SK-N-MC (cell line): ENCODE results near the gene CEBPZ.
A peak's percentile ranks its signal among the peaks of the same experiment; 100 is the strongest.
"Not testable (repeated sequence)": the region's sequence is repeated elsewhere in the genome, so short reads cannot be mapped to it uniquely, and the experiment has no call there.

ENCODE experiments used
- DNase-seq: peaks from one replicate; pipeline ENCODE4 v3.0.0-alpha.2; 2011; ENCODE audit warnings: low read depth, low spot score
- H3K27ac ChIP-seq: fragments of 200-600 bp; sonication (generic); 2 replicates; pipeline ENCODE4 v1.5.1; 2016; ENCODE audit warnings: mixed run types
- H3K36me3 ChIP-seq: fragments of 200-600 bp; sonication (generic); 2 replicates; pipeline ENCODE4 v1.6.1; 2017; ENCODE audit warnings: antibody characterized with exemption, low read length, mixed read lengths; ENCODE audit not compliant: insufficient read depth
- H3K4me3 ChIP-seq: fragments of 200-600 bp; sonication (generic); 2 replicates; pipeline ENCODE4 v1.5.1; 2016
- H3K9ac ChIP-seq: fragments of 200-600 bp; sonication (generic); 2 replicates; pipeline ENCODE4 v1.8.0; 2017; ENCODE audit warnings: mixed run types, mixed read lengths; ENCODE audit not compliant: insufficient read length
- H3K9me3 ChIP-seq: fragments of 200-600 bp; sonication (generic); 2 replicates; pipeline ENCODE4 v1.6.1; 2017; ENCODE audit warnings: low read depth, mild to moderate bottlenecking, antibody characterized with exemption, low read length, moderate library complexity, mixed read lengths
- EZH2 ChIP-seq: fragments of 200-600 bp; sonication (generic); IDR thresholded peaks from one replicate; pipeline ENCODE4 v1.6.1; 2017; ENCODE audit warnings: antibody characterized with exemption
- FOXP2 ChIP-seq: optimal IDR thresholded peaks from 2 replicates; pipeline ENCODE3; 2011; ENCODE audit warnings: mild to moderate bottlenecking, moderate library complexity; ENCODE audit not compliant: insufficient read depth; ENCODE audit errors: extremely low read length, control extremely low read depth
- POLR2AphosphoS5 ChIP-seq: IDR thresholded peaks from 2 replicates; pipeline ENCODE4 v1.6.1; 2012; ENCODE audit warnings: mild to moderate bottlenecking, low read depth, low read length, borderline replicate concordance

CEBPZ gene

GRCh38 chr2:37205689-37206341 is 25.6 kb downstream of the CEBPZ start:
- H3K9me3 ChIP-seq: peaks cover 58% of the 10 kb centered on the region
- TF ChIP-seq EZH2 (no peak), FOXP2 (no peak), POLR2AphosphoS5 (no peak)
- no peak overlapping the region for H3K9ac ChIP-seq
- DNase-seq: no peak
- H3K27ac ChIP-seq: no peak overlapping the region
- H3K4me3 ChIP-seq: no peak overlapping the region
- H3K36me3 ChIP-seq: peaks cover 99% of the 10 kb centered on the region

GRCh38 chr2:37205071-37205661 is 26.2 kb downstream of the CEBPZ start:
- peaks cover 54% of the 10 kb centered on the region for H3K9me3 ChIP-seq
- not testable (repeated sequence) for DNase-seq, H3K9ac ChIP-seq, H3K4me3 ChIP-seq, H3K27ac ChIP-seq
- H3K36me3 ChIP-seq: peaks cover 99% of the 10 kb centered on the region

GRCh38 chr2:37203708-37204107 is 27.7 kb downstream of the CEBPZ start:
- TF ChIP-seq POLR2AphosphoS5 (no peak), EZH2 (no peak), FOXP2 (no peak)
- DNase-seq: no peak
- Histone ChIP-seq H3K27ac (no peak overlapping the region), H3K9me3 (peaks cover 44% of the 10 kb centered on the region), H3K36me3 (peaks cover 94% of the 10 kb centered on the region), H3K9ac (no peak overlapping the region), H3K4me3 (peak overlapping the region; percentile 7; the same call in 1 of the 2 replicates)

- peaks cover 80% of the 10 kb centered on the region for H3K36me3 ChIP-seq
- peak overlapping the region; percentile 27; the same call in 1 of the 2 replicates for H3K27ac ChIP-seq
- H3K9ac ChIP-seq: no peak overlapping the region
- H3K9me3 ChIP-seq: peaks cover 32% of the 10 kb centered on the region
- H3K4me3 ChIP-seq: no peak overlapping the region
- TF ChIP-seq POLR2AphosphoS5: no peak
- no peak for TF ChIP-seq EZH2
- TF ChIP-seq FOXP2: no peak
- DNase-seq: no peak
These were observed 29.6 kb downstream of the CEBPZ start for GRCh38 chr2:37201766-37202165.

- Histone ChIP-seq H3K27ac (peak overlapping the region; percentile 27; the same call in 1 of the 2 replicates), H3K36me3 (peaks cover 74% of the 10 kb centered on the region), H3K9me3 (peaks cover 26% of the 10 kb centered on the region), H3K9ac (no peak overlapping the region), H3K4me3 (no peak overlapping the region)
- DNase-seq: no peak
- no peak for TF ChIP-seq EZH2
These were observed 30.2 kb downstream of the CEBPZ start for GRCh38 chr2:37201208-37201607.

- no peak for DNase-seq
- no peak overlapping the region for H3K4me3 ChIP-seq
- no peak overlapping the region for H3K9ac ChIP-seq
- H3K9me3 ChIP-seq: peaks cover 6% of the 10 kb centered on the region
- TF ChIP-seq EZH2 (no peak), POLR2AphosphoS5 (no peak), FOXP2 (no peak)
- peaks cover 49% of the 10 kb centered on the region for H3K36me3 ChIP-seq
- peak overlapping the region; percentile 13; the same call in 1 of the 2 replicates for H3K27ac ChIP-seq
These were observed 32.7 kb downstream of the CEBPZ start for GRCh38 chr2:37198681-37199065.

- peak within 1 kb of the TSS; percentile 98 for H3K4me3 ChIP-seq
- H3K36me3 ChIP-seq: peaks cover 29% of the 10 kb centered on the region
- H3K27ac ChIP-seq: peak within 1 kb of the TSS; percentile 70
- TF ChIP-seq POLR2AphosphoS5 (peak; percentile 93), FOXP2 (no peak), EZH2 (no peak)
- peak within 1 kb of the TSS; percentile 90 for H3K9ac ChIP-seq
- no peaks in the 10 kb centered on the region for H3K9me3 ChIP-seq
- DNase-seq: no peak
These were observed 34.8 kb downstream of the CEBPZ start, which contains the start of gene CEBPZOS for GRCh38 chr2:37196320-37197195. CEBPZOS (plus strand) TSS chr2:37196496; CDS start chr2:37199705, 3,209 bp downstream.

- Histone ChIP-seq H3K4me3 (peak overlapping the region; percentile 98), H3K36me3 (peaks cover 22% of the 10 kb centered on the region), H3K9ac (peak overlapping the region; percentile 90)
- H3K27ac ChIP-seq, H3K9me3 ChIP-seq, DNase-seq: not testable (repeated sequence)
These were observed 35.5 kb downstream of the CEBPZ start for GRCh38 chr2:37195862-37196319.
